K562 (cell line): ENCODE results near the gene UNC50. TPM values are rescaled to one million over a fixed set of nuclear protein-coding genes. Genes with fewer than 3 reads are reported as not detected.

Experiments used
- ELK3 ChIP-seq: fragments of 450-650 bp; formaldehyde crosslinking; IDR thresholded peaks from 2 replicates; pipeline ENCODE4 v1.4.0; 2020; ENCODE audit warnings: mild to moderate bottlenecking
- EP300 ChIP-seq: IDR thresholded peaks from 2 replicates; pipeline ENCODE4 v1.6.1; 2012; ENCODE audit warnings: low read length, improper control_type of control experiment
- FOS ChIP-seq: IDR thresholded peaks from 3 replicates; pipeline ENCODE4 v1.6.1; 2011; ENCODE audit not compliant: insufficient read length; ENCODE audit errors: extremely low read depth
- GATA2 ChIP-seq: sonication (generic); formaldehyde crosslinking; IDR thresholded peaks from 2 replicates; pipeline ENCODE4 v1.4.0; 2020; ENCODE audit warnings: mild to moderate bottlenecking, missing genetic modification reagents
- HDAC8 ChIP-seq: fragments of 450-650 bp; IDR thresholded peaks from 2 replicates; pipeline ENCODE4 v1.6.1; 2016; ENCODE audit warnings: mild to moderate bottlenecking, missing genetic modification characterization, moderate library complexity, missing compliant biosample characterization
- HMG20B ChIP-seq: fragments of 250-450 bp; sonication (Bioruptor Pico); IDR thresholded peaks from 2 replicates; pipeline ENCODE4 v1.5.0; 2021; ENCODE audit warnings: mild to moderate bottlenecking
- KAT7 ChIP-seq: sonication (generic); formaldehyde crosslinking; IDR thresholded peaks from 2 replicates; pipeline ENCODE4 v1.8.0; 2022; ENCODE audit warnings: missing genetic modification reagents, mild to moderate bottlenecking, borderline replicate concordance
- KDM4B ChIP-seq, 2 experiments: fragments of 450-650 bp in 1 of 2; sonication (generic) in 1 of 2; IDR thresholded peaks; 2 replicates each; pipeline ENCODE4 v1.6.1; 2016 to 2017; ENCODE audit warnings: borderline replicate concordance in 2 of 2, antibody characterized with exemption in 1 of 2, low read depth in 1 of 2, mild to moderate bottlenecking in 1 of 2
- KDM5B ChIP-seq: fragments of 200-600 bp; sonication (generic); IDR thresholded peaks from 2 replicates; pipeline ENCODE4 v1.6.1; 2012; ENCODE audit warnings: low read depth, mild to moderate bottlenecking, moderate library complexity, low read length, control low read depth, inconsistent platforms; ENCODE audit not compliant: insufficient replicate concordance
- MLX ChIP-seq, 2 experiments: fragments of 450-650 bp in 1 of 2; sonication (generic) in 1 of 2; formaldehyde crosslinking; conservative IDR thresholded peaks; 2 replicates each; pipeline versions ENCODE4 v1.4.0 to v1.8.1; 2020 to 2022; ENCODE audit warnings: mild to moderate bottlenecking in 1 of 2, missing genetic modification reagents in 1 of 2
- MTF1 ChIP-seq: fragments of 250-450 bp; sonication (Bioruptor Pico); IDR thresholded peaks from 2 replicates; pipeline ENCODE4 v1.9.0; 2021; ENCODE audit warnings: moderate library complexity, mild to moderate bottlenecking, inconsistent platforms, borderline replicate concordance
- PBX2 ChIP-seq, 2 experiments: IDR thresholded peaks in 1 of 2; conservative IDR thresholded peaks in 1 of 2; 2 replicates each; pipeline ENCODE4 v1.6.1; 2016; ENCODE audit warnings: low read depth in 2 of 2, mild to moderate bottlenecking in 1 of 2, missing compliant biosample characterization in 1 of 2, missing genetic modification characterization in 1 of 2, moderate library complexity in 1 of 2
- PHB2 ChIP-seq: fragments of 450-650 bp; IDR thresholded peaks from 2 replicates; pipeline ENCODE4 v1.6.1; 2017; ENCODE audit warnings: low read depth
- POLR2G ChIP-seq: fragments of 200-400 bp; formaldehyde crosslinking; IDR thresholded peaks from 2 replicates; pipeline ENCODE4 v1.6.1; 2017; ENCODE audit warnings: low read depth, mild to moderate bottlenecking, antibody characterized with exemption, low read length, moderate library complexity
- RBM25 ChIP-seq: fragments of 200-400 bp; formaldehyde crosslinking; IDR thresholded peaks from 2 replicates; pipeline ENCODE4 v1.6.1; 2018; ENCODE audit warnings: low read length, low read depth, moderate library complexity; ENCODE audit not compliant: severe bottlenecking
- SMARCE1 ChIP-seq: fragments of 450-650 bp; IDR thresholded peaks from 2 replicates; pipeline ENCODE4 v1.7.1; 2016; ENCODE audit warnings: mild to moderate bottlenecking
- TCF15 ChIP-seq: fragments of 250-450 bp; sonication (Bioruptor Pico); IDR thresholded peaks from 2 replicates; pipeline ENCODE4 v1.8.0; 2022; ENCODE audit warnings: moderate library complexity, mild to moderate bottlenecking, inconsistent platforms
- ZFPM2 ChIP-seq: fragments of 250-450 bp; sonication (Bioruptor Pico); IDR thresholded peaks from 2 replicates; pipeline ENCODE4 v1.5.1; 2022; ENCODE audit warnings: mild to moderate bottlenecking
- ZKSCAN3 ChIP-seq: fragments of 250-450 bp; sonication (Bioruptor Pico); IDR thresholded peaks from 2 replicates; pipeline ENCODE4 v1.4.0; 2020
- ZNF133 ChIP-seq: fragments of 250-450 bp; sonication (Bioruptor Pico); IDR thresholded peaks from 2 replicates; pipeline ENCODE4 v1.4.0; 2020; ENCODE audit warnings: mild to moderate bottlenecking
- ZNF584 ChIP-seq: fragments of 200-800 bp; sonication (Bioruptor generic); IDR thresholded peaks from 2 replicates; pipeline ENCODE4 v1.6.1; 2016; ENCODE audit warnings: low read depth, mild to moderate bottlenecking, missing genetic modification characterization, missing compliant biosample characterization
- ZZZ3 ChIP-seq: fragments of 450-650 bp; IDR thresholded peaks from 2 replicates; pipeline ENCODE4 v1.6.1; 2016; ENCODE audit warnings: antibody characterized with exemption, mild to moderate bottlenecking, moderate library complexity
- polyA plus RNA-seq, 8 experiments: library from polyadenylated mRNA; depleted of rRNA in 4 of 8; stranded (reverse) in 5 of 8; unstranded in 3 of 8; fragments of >200 nt; fragmentation: Nextera tagmentation in 2 of 8; fragmentation: Illumina TruSeq in 1 of 8; extraction: Ambion mirVana in 2 of 8; extraction: Trizol in 1 of 8; gene quantifications; 2 replicates each; pipeline versions ENCODE4 v1.2.1 to v1.2.3, GENCODE V29; 2011 to 2014; ENCODE audit warnings: inconsistent platforms in 1 of 8, missing spikeins in 1 of 8
- total RNA-seq, 7 experiments: library from RNA; depleted of rRNA in 6 of 7; stranded (reverse); fragments of >200 nt in 6 of 7; fragmentation: Illumina TruSeq in 2 of 7; extraction: Trizol in 2 of 7; gene quantifications; 2 replicates each; pipeline versions ENCODE4 v1.2.1 to v1.2.3, GENCODE V29; 2011 to 2021; ENCODE audit warnings: low replicate concordance in 1 of 7

Gene UNC50
- total and polyA plus RNA-seq, 9 of the 15 experiments (the other 6 are each of a cell fraction or from before 2014, with no cell fraction given) = 30.0 to 52.9 (median 35.9) TPM

- TF ChIP-seq MLX (CRISPR knock-in tag; conservative IDR thresholded peaks at IDR 0.05) (no peak), KAT7 (no peak), HDAC8 (tag) (no peak), TCF15 (no peak), PBX2 (CRISPR knock-in tag; IDR thresholded peaks at IDR 0.05; ENCODE audit: low read depth) (no peak), PBX2 (tag; conservative IDR thresholded peaks at IDR 0.05; ENCODE audit: low read depth) (no peak), ZZZ3 (no peak), SMARCE1 (peak; percentile 41; the same call in 1 of the 2 replicates), HMG20B (CRISPR knock-in tag) (no peak), GATA2 (CRISPR knock-in tag) (no peak), ZFPM2 (no peak), KDM5B (no peak), EP300 (peak; percentile 48; the same call in 1 of the 2 replicates), MTF1 (CRISPR knock-in tag) (no peak), ELK3 (no peak), ZNF133 (CRISPR knock-in tag) (no peak), ZNF584 (CRISPR knock-in tag) (no peak), ZKSCAN3 (no peak), POLR2G (0 out of 2 replicates have a peak, but pooled peaks have one; percentile 36), KDM4B (IDR thresholded peaks at IDR 0.05; ENCODE audit: borderline replicate concordance in 2 of 2, low read depth in 1 of 2) (no peak), FOS (peak; percentile 27), RBM25 (no peak), PHB2 (no peak)
Measured at GRCh38 chr2:98560256-98560771, 48.1 kb upstream of the UNC50 start (continued).
